ENCODE data around the gene CYP27B1.

Gene CYP27B1

GRCh38 chr12:57751788-57752667 lies 14.8 kb downstream of the CYP27B1 start, which contains the start of gene CDK4:
Gene CDK4, minus strand, starts transcription at chr12:57752310. Its CDS starts 593 bp downstream, at chr12:57751717.
- peak; percentile 94 for DNase-seq (ENCODE audit: low read depth)

GRCh38 chr12:57751432-57751787 lies 15.5 kb downstream of the CYP27B1 start:
- DNase-seq (ENCODE audit: low read depth): no peak

GRCh38 chr12:57750561-57751431 lies 16.1 kb downstream of the CYP27B1 start:
- no peak for DNase-seq (ENCODE audit: low read depth)

DNA sequence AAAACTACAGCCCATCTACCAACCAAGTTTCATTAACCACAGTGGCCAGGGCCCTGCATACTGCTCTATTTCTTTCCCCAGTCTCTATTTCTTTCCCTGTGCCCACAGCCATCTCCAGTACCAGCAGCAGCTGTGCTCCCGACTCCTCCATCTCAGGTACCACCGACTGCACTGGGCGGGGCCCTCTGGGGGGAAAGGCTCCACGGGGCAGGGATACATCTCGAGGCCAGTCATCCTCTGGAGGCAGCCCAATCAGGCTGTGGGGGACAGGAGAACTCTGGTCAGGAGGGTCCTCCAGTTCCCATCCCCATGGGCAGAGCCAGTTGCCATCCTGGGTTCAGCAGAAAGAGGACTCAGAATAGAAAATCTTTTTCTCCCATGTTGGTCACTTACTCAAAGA lies 17.8 kb downstream of the CYP27B1 start:
- no peak for DNase-seq (ENCODE audit: low read depth)

DNA sequence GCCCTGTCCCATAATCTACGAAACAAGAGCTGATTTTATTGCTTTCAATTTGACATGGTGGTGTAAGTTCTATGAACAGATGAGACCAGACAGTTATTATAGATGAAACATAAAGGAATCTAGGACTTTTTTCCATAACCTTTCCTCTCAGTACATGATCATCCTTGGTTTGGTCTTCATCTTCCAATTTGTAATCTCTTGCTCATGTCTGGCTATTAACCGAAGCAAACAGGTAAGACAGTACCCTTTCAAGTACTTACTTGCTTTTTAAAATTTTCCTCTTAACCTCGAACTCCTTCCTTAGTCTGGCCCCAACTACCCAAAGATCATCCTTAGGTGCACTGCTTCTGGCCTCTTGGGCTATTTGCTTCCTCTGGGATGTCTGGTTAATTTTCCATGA lies 20.9 kb downstream of the CYP27B1 start:
- no peak for DNase-seq (ENCODE audit: low read depth)

GRCh38 chr12:57745485-57745881 lies 21.4 kb downstream of the CYP27B1 start:
- DNase-seq (ENCODE audit: low read depth): no peak

- DNase-seq (ENCODE audit: low read depth): peak; percentile 92
These were observed 21.9 kb downstream of the CYP27B1 start, which contains the start of gene TSPAN31 for GRCh38 chr12:57744777-57745484. Gene TSPAN31, plus strand, starts transcription at chr12:57745039. Its CDS starts 116 bp downstream, at chr12:57745155.

GRCh38 chr12:57744194-57744776 lies 22.6 kb downstream of the CYP27B1 start:
- no peak for DNase-seq (ENCODE audit: low read depth)

DNA sequence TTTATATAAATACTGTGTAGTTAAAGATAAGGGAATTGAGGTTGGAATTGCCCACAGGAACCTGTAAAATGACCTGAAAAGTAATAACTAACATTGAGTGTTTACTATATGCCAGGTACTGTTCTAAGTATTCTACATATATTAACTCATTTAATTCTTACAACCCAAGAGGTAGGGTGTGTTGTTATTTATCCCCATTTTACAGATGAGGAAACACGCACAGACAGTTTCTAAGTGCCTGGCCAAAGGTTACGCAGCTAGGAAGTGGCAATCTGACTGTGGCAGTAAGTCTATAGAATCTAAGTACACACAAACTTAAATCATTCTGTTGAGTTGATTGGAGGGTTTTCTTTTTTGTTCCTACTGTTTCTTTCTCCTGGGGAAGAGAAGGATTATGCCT lies 23.1 kb downstream of the CYP27B1 start:
- DNase-seq (ENCODE audit: low read depth): no peak

DNA sequence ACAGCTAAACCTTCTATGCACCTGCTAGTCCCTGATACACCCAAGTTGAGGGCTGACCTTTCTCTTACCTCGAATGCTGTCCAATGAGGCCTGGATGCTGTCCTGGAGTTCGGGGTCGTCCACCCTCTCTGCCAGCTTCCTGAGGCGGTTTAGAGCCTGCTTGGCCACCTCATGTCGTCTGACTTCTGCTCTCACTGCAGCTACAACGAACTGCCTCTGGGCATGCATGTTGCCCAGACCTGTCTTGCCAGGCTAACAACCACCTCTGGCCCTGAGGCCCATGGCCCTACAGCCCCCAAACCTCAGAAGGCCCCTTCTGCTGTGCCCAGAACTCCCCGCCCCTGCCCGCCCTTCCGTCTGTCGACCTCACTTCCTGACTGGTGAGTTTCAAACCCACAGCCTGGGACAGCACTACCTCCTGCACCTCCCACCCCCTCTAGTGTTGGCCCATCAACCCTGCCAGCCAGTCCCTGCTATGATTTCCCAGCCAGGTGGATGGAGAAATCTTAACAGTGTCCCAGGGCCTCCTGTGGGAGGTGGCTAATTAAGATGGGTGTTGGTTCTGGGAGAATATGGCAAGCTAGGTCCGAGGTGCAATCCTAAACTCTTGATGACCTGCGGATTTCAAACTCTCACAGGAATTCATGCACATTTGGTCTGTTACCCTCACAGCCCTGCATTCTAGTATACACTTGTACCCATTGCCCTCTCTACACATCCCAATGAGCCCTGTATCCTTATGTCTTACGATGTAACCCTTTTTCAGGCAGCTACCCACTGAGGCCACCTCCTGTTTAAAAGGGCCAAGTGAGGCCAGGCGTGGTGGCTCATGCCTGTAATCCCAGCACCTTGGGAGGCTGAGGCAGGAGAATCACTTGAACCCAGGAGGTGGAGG lies 24.8 kb downstream of the CYP27B1 start:
- DNase-seq (ENCODE audit: low read depth): no peak

GRCh38 chr12:57741413-57741789 lies 25.5 kb downstream of the CYP27B1 start:
- DNase-seq (ENCODE audit: low read depth): no peak

GRCh38 chr12:57740656-57741412 lies 26.0 kb downstream of the CYP27B1 start:
- DNase-seq (ENCODE audit: low read depth): no peak

DNA sequence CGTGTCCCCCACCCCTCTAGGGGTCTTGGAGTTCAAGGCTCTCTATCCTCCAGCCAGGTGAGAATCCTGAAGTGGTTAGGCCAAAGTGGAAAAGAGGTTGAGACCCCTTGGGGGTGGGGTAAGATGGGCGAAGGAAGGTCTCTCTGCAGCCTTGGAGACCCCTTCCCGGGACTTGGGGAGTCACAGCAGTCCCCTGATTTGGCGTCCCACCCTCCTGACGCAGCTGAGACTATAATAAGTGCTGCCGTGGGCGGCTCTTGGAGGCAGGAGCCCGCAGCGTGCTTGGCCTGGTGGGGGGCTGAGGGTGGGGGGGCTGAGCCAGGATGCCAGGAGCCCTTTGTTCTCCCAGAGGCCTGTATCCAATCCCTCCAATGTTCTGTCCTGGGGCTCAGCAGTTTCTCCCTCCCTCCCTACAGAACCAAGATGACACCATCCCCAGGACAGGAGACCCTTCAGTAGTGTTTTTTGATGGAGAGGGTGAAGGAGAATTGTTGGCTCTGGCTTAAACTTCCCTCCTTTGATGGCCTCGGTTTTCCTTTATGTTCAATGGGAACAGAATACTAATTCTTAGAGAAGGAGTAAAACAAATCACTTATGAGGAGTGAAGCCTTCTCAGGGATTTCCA lies 26.9 kb downstream of the CYP27B1 start:
- no peak for DNase-seq (ENCODE audit: low read depth)

DNA sequence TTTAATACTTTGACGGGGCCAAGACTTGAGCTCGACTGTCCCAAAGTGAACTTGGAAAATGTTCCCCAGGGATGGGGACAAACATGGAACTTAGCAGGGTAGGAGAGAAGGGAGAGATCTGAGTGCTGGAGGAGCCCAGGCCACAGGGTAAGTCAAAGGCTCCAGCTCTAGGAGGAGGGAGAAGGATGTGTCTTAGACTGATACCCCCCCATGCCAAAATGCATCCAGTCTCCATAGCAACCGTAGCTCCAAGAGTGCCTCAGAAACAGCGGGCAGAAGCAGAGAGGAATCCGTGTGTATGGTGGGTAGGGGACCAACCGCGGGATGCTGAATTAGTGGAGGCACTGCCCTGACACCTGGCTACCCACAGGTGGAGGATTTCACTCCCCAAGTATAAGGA lies 27.5 kb downstream of the CYP27B1 start:
- DNase-seq (ENCODE audit: low read depth): no peak

DNA sequence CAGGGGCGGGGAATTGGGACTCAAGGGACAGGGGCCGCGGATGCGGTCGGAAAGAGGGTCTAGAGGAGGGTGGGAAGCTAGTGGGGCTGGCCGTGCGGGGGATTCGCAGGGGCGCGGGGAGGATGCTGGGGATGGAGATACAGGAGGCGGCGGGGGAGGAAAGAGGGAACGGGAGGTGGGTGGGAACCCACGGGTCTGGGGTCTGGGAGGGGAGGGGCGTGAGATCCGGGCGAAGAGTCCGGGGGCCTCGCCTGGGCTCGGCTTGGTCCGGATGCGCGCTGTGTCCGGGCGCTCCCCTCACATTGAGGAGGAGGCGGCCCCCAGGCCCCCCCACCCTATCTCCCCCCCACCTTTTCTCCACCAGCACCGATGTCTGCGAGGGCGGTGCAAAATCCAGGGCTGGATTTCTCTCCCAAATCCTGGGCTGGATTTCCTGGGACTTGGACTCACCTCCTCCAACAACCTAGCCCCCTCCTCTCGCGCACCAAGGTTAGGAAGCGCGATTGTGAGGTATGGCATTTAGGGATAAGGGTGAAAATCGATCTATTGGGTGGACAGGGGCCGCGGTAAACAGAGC lies 28.1 kb downstream of the CYP27B1 start, which contains the start of gene AGAP2:
Gene AGAP2 (minus strand): TSS at position 82 of the 577 bp plus-strand sequence. CDS start 496 bp downstream, outside the sequence.
- no peak for DNase-seq (ENCODE audit: low read depth)

- DNase-seq (ENCODE audit: low read depth): no peak
These were observed 29.1 kb downstream of the CYP27B1 start for GRCh38 chr12:57737467-57738460.

DNA sequence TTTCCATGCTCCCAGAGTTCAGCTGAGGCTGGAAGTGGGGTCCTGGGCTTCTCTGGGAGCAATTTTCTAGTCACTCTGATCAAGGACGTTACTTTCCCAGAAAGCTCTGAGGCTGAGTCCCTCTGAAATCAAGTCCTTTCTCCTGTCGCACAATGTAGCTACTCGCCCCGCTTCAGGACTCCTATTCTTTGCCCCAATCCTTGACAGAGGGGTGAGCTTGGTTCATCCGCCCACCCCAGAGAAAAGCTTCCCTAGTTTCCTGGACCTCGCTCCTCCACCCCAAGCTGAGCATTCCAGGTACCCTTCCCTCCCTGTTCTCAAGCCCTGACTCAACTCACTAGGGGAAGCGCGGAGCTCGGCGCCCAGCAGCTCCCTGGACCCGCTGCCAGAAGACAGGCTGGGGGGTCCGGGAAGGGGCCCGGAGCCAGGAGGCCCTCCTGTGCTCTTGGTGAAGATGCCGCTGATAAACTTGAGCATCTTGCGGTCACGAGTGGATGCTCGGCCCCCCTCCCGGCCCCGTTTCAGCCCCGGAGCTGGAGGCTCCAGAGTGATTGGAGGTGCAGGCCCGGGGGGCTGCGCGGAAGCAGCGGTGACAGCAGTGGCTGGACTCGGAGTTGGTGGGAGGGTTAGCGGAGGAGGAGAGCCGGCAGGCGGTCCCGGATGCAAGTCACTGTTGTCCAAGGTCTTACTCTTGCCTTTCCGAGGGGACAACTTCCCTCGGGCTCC lies 30.0 kb downstream of the CYP27B1 start:
- no peak for DNase-seq (ENCODE audit: low read depth)
